ENCODE measurements around the gene FBLIM1. TPM values are rescaled to one million over a fixed set of nuclear protein-coding genes. Genes with fewer than 3 reads are reported as not detected.

The FBLIM1 gene
- total RNA-seq, 1 donor from 2014 or later = 89.1 TPM

DNA sequence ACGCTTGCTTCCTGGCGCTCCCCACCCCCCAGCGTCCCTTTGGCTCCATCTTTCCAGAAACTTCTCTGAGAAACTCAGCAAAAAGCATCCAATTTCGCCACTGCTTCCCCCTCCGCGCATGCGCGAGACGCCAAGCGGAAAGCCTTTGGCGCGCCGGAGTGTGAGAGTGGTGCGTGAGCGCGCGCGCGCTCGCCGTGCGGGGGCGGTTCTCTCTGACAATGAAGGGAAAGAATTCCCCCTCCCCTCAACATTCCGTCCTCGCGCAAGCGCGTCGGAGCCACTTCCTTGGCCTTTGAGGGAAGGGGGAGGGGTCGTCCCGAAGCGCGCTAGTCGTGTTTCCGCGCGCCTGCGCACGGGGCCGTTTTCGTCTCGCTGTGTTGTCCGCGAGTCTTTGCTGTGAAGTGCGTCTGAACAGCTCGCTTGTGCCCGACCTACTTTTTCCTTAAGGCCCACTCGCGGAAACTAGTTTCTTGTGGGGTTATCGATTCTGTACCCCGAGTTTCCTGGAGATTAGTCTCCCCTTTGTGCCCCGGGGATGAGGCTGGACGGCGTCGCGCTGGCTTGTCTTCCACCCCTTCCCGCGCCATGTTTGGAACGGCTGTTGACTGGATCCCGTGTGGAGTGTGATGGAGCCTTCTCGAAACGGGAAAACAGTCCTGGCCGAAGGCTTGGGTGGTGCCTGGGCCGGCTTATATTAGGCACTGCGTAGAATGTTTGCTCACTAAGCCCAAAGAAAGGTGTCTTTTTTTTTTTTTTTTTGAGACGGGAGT is 77.3 kb downstream of the FBLIM1 start:
- intact Hi-C loops (cut with micrococcal nuclease) = no loop called here
- H3K27me3 ChIP-seq (ENCODE audit: low read depth) = no peaks in the 10 kb centered on the region
- H3K9me3 ChIP-seq (replicated peaks) = no peaks in the 10 kb centered on the region
- TF ChIP-seq, protein P1, sequence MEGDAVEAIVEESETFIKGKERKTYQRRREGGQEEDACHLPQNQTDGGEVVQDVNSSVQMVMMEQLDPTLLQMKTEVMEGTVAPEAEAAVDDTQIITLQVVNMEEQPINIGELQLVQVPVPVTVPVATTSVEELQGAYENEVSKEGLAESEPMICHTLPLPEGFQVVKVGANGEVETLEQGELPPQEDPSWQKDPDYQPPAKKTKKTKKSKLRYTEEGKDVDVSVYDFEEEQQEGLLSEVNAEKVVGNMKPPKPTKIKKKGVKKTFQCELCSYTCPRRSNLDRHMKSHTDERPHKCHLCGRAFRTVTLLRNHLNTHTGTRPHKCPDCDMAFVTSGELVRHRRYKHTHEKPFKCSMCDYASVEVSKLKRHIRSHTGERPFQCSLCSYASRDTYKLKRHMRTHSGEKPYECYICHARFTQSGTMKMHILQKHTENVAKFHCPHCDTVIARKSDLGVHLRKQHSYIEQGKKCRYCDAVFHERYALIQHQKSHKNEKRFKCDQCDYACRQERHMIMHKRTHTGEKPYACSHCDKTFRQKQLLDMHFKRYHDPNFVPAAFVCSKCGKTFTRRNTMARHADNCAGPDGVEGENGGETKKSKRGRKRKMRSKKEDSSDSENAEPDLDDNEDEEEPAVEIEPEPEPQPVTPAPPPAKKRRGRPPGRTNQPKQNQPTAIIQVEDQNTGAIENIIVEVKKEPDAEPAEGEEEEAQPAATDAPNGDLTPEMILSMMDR (IDR thresholded peaks at IDR 0.05; ENCODE audit: borderline replicate concordance) = no peak
- peaks cover 37% of the 10 kb centered on the region for H3K4me1 ChIP-seq
- peak overlapping the region; percentile 78 for H3K4me3 ChIP-seq
- H3K36me3 ChIP-seq = no peaks in the 10 kb centered on the region
- H3K27ac ChIP-seq (replicated peaks) = peak overlapping the region; percentile 97
- peak; percentile 100 for DNase-seq

Other genes with a start within 250 kb of the FBLIM1 start
- 14.1 TPM for gene CASP9, start 234.6 kb upstream of the FBLIM1 start, total RNA-seq
- 16.2 TPM for gene DNAJC16, start 231.9 kb upstream of the FBLIM1 start, total RNA-seq
- gene AGMAT, start 173.7 kb upstream of the FBLIM1 start, total RNA-seq = not detected
- 22.5 TPM for gene DDI2, start 141.3 kb upstream of the FBLIM1 start, total RNA-seq
- gene PLEKHM2, start 74.5 kb upstream of the FBLIM1 start, total RNA-seq = 90.3 TPM
- 34.0 TPM for gene SLC25A34, start 22.5 kb upstream of the FBLIM1 start, total RNA-seq
- gene TMEM82, start 16.3 kb upstream of the FBLIM1 start, total RNA-seq = not detected
- 6.0 TPM for gene UQCRHL, start 48.9 kb downstream of the FBLIM1 start, total RNA-seq
- gene SPEN, start 88.9 kb downstream of the FBLIM1 start, total RNA-seq = 20.8 TPM
- gene ZBTB17, start 217.3 kb downstream of the FBLIM1 start, total RNA-seq = 24.7 TPM
- 1.0 TPM for gene SRARP, start 245.4 kb downstream of the FBLIM1 start, total RNA-seq